HT-29 (cell line): ENCODE results near the gene ABCA2. TPM values are rescaled to one million over a fixed set of nuclear protein-coding genes. Genes with fewer than 3 reads are reported as not detected.

Source experiments
- DNase-seq: peaks from one replicate; pipeline ENCODE4 v3.0.0-alpha.2; 2015; ENCODE audit warnings: low spot score
- total RNA-seq: library from RNA; depleted of rRNA; stranded (reverse); fragments of >200 nt; shearing (Covaris generic); gene quantifications from 2 replicates; pipeline ENCODE4 v1.2.3, GENCODE V29; 2014

ABCA2 gene
- total RNA-seq, 1 experiment from 2014 or later = 99.9 TPM

DNA sequence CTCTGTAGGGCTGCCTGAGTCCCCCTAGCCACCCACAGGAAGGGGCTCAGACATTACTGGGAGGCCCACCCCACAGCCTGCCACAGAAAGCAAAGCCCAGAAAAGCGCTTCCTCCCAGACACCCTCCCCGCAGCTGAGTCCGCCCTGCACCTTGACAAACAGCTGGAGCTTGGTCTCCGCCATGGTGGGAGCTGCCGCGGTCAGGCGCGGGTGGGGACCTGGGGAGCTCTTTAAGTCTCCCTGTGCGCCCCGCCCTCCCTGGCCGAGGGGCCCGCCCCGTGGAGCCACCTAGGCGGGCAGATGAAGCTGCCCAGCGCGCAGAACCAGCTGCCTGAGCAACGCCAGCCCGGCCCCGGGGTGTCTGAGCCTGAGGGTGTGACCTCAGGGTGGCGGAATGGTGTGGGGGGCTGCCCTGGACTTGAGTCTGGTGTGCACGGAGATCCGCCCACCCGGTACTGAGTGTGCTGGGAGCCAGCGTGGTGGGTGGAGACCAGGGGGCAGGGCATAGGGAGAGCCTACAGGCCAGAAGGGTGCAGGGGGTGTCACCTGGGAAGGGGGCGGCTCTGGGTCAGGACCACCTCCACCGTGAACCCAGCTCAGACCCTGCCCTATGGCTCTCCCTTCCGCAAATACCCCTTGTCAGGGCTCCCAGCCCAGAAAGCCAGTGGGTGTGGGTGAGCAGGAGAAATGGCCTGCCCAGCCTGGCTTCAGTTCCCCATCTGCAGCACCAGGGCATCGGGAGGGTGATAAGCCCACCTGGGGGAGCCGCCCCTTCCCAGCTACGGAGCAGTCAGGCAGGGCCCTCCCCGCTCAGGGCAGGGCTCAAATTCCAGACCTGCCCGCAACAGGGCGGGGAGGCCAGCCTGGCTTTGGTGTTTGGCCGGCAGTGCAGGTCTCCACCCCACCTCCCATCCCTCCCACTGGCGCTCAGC lies 31.4 kb downstream of the ABCA2 start, which contains the start of gene CLIC3:
Gene CLIC3 (minus strand): TSS at position 208 of the 932 bp plus-strand sequence. CDS start 25 bp downstream, at position 183.
- DNase-seq = peak; percentile 81

DNA sequence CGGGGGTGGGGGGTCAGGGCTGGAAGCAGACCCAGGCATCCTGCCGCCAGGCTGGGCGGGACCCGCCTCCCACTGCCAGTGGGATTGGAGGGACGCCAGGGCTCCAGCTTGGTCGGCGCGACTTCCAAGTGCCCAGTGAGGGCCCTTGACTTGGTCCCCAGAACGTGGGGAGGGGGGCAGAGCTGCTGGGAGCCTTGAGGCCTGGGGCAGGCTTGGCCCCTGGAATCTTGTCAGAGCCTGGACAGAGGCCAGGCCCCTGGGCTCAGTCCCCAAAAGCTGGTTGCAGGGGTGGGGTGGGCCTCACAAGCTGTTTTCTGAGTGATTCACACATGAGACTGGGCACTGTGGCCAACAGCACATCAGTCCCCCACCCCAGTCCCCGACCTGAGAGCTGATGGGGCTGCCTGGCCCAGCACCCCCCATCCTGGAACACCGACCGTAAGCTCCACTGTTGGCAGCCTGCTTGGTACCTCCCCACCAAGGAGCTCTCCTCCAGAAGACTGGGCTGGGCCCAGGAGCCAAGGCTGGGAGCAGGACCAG lies 32.2 kb downstream of the ABCA2 start:
- DNase-seq = peak; percentile 46

DNA sequence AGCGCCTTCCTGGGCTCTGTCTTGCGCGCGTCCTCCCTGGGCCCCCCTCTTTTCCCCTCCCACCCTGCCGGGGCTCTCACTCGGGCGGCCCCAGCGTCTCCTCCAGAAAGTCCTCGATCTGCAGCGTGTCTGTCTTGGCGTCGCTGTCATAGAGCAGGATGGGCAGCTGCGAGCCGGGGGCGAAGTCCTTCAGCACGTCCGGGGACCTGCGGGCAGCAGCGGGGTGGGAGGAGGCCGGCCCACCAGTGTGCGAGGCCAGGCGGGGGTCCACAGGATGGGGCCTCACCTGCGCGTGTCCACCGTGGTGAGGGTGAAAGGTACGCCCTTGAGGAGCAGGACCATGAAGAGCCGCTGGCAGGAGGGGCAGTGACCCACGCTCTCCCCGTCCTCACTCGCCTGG lies 32.7 kb downstream of the ABCA2 start:
- DNase-seq = no peak

DNA sequence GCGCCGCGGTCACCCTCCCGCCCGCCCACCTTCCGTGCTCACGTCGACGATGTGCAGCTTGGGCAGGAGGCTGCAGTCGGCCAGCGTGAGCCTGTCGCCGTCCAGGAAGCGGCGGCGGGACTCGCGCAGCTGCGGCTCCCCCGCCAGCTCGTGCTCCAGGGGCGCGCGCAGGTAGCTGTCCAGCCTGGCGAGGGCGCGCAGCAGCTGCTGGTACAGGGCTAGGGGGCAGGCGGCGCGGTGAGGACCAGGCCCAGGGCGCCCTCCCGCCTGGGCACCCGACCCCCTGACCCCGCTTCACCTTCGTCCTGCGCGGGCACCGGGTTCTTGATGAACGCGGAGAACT lies 33.2 kb downstream of the ABCA2 start:
- no peak for DNase-seq

DNA sequence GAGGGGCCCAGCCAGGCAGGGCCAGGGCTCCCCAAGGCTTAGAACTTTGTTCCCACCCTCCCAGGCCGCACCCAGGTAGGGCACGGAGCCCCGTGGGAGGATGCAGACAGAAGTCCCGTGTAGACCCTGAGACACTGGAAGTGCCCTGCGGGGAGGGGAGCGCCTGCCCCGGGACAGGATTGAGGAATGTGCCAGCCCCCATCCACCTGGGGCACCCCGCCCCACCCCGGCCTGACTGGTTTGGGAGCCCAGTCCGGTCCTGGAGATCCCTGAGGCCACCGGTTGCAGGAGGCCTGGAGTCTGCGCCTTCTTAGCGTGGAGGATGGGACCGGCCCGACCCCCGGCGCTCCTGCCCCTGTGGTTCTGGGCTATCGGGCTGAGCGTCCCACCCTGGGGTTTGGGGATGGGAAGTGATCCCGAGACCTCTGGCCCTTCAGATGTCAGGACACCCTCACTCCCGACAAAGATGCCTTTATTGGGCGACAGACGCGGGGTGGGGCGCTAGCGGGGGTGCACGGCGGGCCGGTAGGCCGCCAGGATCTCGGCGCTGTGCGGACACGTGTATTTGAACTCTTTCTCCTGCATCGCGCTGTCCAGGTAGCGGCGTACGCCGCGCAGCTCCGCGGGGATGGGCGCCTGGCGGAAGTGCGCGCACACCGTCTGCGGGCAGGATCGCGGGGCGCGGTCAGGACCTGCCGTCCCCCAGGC lies 33.7 kb downstream of the ABCA2 start:
- DNase-seq = no peak

DNA sequence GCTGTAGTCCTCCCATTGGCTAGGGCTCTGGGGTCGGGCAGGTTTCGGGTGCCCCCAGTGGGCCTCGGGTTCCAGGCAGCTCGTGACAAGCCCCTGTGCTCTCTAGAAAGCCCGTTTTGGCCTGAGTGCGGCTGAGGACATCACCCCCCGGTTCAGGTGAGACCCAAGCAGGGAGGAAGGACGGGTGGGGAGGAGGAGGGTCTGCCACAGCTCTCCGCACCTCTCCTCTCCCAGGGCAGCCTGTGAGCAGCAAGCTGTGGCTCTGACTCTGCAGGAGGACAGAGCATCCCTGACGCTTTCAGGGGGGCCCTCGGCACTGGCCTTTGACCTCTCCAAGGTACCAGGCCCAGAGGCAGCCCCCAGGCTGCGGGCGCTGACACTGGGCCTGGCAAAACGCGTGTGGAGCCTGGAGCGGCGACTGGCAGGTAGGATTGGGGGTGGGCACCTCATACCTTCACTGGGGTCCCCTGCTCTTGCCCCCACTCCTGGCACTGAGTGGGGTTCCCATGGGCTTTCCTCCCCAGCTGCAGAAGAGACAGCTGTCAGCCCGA lies 35.1 kb downstream of the ABCA2 start:
- DNase-seq = no peak

DNA sequence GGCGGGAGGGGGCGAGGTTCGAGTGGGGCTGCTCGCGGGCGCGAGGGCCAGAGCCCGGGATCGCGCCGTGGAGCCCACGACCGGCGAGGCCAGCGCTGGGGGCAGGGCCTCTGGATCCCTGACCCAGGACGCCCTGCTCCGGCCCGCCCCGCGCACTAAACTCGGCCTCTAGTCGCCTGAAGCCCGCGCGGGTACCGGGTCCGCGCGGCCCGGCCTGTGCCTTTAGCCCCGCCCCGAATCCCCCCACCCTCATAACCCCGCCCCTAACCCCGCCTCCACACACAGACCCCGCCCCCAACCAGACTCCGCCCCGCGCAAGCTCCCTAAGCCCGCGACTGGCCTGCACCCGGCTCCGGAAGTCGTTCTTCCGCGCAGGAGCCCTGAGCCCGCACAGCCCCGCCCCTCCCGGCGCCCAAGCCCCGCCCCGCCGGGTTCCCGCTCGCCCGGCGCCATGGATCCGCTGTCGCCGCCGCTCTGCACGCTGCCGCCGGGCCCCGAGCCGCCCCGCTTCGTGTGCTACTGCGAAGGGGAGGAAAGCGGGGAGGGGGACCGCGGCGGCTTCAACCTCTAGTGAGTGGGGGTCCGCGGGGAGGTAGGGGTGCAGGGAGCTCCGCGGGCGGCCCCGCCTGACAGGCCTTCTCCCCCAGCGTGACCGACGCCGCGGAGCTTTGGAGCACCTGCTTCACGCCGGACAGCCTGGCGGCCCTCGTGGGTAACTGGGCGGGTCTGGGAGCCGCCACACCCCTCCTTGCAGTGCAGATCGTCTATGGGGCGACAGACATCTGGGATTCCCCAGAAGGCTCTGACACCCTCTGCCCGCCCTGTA lies 35.8 kb downstream of the ABCA2 start, which contains the start of gene PAXX:
Gene PAXX (plus strand): TSS at position 430 of the 826 bp plus-strand sequence. CDS start 22 bp downstream, at position 452.
- peak; percentile 93 for DNase-seq

DNA sequence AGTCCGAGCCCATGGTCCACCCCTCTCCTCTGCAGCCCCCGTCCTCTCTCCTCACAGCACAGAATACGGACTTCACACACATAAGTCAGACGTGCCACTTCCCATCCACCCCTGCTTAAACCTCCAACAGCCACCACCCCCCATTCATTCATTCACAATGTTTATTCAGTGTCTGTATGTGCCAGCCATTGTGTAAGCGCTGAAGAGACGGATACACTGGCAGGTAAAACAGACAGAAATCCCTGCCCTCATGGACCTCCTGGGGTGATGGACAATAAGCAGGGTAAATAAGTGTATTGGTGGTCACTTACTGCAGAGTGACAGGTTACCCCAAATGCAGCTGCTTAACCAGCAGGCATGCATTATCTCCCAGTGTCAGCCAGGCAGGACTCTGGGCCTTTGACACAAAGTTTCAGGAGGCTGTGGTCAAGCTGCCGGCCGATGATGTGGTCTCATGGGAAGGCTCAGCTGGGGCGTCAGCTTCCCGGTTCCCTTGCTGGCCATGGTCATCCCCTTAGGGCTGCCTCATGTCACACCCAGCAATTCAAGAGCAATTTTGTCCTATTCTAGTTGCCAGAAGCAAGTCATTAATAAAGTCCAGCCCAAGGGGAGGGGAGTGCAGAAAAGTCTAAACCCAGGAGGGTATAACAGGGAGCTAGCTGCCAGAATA lies 37.7 kb downstream of the ABCA2 start:
- no peak for DNase-seq

DNA sequence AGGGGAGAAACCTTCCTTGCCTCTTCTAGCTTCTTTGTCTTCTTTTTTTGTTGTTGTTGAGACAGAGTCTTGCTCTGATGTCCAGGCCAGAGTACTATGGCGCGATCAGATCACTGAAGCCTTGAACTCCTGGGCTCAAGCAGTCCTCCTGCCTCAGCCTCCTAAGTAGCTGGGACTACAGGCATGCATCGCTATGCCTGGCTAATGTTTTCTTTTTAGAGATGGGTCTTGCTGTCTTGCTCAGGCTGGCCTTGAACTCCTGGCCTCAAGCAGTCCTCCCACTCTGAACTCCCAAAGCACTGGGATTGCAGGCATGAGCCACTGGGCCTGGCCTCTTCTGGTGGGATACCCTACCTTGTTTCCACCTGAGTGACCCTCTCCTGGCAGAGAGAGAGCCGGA lies 39.2 kb downstream of the ABCA2 start:
- no peak for DNase-seq

DNA sequence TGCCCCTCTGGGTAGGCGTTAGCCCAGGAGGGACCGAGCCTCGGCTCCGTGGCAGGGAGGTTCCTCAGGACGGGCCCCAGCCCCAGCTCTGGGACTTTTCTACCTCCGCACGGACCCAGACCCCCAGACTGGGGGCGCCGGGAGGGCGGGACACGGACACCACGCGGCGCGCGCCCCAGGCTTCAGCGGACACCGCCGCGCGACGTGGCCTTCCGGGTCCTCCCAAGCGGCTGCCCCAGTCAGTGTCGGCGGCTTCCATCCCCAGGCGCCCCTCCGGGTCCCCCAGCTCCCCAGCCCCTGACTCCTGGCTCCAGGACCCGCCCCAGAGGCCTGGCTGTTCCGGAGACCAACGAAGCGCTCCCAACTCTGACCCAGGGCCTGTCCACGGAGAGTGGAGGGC lies 42.2 kb downstream of the ABCA2 start:
- DNase-seq = no peak

DNA sequence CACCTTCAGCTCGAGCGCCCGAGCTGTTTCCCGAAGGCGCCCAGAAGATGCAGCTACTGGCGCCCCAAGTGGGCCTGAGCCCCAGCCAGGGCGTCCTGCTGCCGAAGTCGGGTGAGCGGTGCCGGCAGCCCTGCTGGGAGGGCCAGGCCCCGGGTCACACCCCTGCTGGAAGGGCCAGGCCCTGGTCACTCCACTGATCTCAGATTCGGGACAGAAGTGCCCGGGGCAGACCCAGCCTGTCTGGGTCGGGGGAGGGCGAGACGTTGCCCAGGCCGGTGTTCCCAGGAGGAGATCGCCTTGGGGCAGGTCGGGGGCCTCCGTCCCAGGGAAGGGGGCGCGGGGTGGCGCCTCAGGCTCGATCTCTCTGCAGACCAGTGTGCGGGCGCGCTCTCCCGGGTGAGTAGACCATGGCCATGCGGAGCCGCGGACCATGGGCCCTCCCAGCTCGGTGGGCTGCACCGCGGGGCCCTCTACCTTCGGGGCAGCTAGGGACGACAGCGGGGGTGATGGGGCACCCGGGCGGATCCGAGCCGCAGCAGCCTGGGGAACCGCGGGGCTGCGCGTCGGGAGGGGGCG lies 42.9 kb downstream of the ABCA2 start:
- DNase-seq = no peak

DNA sequence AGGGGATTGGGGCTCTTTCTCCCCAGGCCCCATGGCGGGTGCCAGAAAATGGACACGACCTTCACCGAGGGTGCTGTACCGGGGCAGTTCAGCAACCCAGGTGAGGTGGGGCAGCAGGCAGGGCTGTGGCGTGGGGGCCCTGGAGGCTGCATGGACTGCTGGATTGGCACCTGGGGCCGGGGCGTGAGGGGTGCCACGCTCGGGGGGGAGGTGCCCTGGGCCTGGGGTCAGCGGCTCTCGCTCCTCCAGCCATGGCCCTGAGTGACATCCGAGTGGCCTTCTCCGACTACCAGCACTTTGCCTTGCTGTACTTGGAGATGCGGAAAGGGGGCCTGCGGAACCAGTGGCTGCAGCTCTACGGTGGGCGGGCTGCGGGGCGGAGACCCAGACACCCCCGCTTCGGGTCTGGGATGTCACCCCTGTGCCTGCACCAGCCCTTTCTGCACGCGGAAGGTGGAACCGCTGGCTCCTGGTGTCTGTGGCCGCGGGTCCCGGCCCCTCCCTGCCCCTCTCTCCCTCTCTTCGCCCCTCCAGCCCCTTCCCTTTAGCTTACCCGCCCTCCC lies 43.5 kb downstream of the ABCA2 start:
- no peak for DNase-seq

DNA sequence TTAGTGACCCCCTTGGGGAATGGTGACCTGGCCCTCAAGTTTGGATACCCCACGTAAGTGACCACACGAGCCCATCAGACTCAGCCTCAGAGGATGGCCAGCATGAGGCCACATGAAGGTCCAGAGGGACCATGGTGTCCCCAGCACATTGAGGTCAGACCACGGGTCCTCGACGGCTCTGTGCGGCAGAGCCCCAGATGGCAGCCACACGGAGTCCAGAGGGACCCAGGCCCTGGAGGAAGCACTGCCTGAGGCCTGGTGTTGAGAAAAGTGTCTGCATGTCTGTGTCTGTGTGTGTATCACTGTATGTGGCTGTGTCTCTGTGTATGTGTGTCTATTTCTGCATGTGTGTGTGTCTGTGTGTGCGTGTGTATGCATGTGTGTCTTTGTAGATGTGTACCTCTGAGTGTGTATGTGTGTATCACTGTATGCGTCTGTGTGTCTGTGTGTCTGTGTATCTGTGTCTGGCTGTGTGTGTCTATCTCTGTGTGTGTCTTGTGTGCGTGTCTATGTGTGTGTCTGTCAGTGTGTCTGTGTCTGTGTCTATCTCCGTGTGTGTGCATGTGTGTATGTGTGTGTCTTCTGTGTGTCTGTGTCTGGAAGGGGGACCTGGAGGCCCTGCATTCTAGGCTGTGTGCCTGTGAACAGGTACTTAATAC lies 44.3 kb downstream of the ABCA2 start:
- no peak for DNase-seq

DNA sequence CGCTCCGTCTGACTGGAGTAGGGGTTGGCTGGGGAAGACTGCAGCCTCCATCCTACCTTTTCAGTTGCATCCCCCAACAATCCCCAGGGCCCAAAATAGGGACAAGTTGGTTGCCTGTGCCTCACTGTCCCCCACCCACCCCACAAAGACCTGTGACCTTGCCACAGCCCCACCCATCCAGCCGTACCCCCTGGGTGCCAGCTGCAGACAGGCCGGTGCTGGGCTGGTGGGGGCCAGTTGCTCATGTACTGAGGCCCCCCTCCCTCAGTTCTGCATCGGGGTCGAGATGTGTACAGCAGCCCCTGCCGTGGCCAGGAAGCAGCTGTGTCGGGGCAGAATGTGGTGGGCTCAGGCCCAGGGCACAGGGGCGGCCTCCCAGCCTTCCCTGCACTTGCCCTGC lies 44.9 kb downstream of the ABCA2 start:
- DNase-seq = no peak

DNA sequence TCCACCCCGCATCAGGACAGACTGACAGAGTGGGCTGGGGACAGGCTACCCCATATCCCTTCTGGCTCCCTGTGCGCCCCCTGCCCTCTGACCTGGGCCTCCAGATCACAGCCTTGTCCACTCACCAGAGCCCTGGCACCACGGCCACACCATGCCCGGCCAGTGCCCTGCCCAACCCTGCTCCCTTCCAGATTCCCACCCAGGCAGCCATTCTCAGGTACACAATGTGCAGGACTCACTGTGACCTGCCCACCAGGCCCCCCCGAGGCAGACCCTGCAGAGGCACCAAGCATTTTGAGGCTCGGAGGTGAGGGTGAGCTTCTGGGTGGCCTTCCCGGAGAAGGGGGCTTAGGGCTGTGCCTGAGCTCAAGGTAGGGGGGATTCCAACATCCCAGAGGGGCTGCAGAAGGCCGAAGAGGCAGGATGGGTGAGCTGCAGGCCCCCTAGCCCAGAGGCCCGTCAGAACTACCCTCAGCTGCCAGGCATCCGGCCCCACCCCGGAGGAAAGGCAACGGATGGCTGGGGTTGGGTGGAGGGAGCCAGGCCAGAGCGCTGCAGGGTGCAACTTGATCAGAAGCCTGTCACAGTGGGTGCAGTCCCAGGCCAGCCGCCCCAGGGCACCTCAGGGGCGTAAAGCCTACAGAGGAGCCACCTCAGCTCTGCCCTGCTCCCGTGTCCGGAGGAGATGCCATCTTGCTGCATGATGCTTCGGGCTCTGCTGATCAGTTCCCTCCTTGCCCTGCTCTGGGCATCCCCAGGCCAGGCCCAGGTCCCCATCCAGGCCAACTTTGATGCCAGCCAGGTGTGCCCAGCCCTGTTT lies 45.6 kb downstream of the ABCA2 start, which contains the start of gene LCNL1:
Gene LCNL1 (plus strand): TSS at position 762 of the 820 bp plus-strand sequence. CDS start 594 bp downstream, outside the sequence.
- no peak for DNase-seq

DNA sequence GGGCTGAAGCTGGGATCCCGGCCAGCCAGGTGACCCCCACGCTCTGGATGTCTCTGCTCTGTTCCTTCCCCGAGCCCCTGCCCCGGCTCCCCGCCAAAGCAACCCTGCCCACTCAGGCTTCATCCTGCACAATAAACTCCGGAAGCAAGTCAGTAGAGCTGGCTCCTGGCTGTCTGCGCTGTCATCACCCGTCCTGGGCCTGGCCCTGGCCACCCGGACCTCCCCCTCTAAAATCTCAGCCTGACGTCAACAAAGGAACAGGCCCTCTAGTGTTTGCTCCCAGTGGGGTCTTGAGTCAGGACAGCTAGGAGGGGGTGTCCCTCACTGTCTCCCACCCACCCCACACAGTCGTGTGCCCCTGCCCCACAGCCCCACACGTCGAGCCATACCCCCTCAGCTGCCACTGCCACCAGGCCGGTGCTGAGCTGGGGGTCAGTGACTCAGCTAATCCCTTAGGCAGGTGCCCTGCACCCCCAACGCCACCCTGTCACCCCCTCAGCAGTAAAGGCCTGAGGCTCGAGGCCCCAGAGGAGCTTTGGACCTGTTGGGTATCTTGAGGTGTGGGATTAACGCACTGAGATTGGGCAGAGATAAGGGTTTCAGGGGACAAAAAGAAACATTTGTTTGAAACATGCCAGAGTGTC lies 46.3 kb downstream of the ABCA2 start:
- DNase-seq = no peak

DNA sequence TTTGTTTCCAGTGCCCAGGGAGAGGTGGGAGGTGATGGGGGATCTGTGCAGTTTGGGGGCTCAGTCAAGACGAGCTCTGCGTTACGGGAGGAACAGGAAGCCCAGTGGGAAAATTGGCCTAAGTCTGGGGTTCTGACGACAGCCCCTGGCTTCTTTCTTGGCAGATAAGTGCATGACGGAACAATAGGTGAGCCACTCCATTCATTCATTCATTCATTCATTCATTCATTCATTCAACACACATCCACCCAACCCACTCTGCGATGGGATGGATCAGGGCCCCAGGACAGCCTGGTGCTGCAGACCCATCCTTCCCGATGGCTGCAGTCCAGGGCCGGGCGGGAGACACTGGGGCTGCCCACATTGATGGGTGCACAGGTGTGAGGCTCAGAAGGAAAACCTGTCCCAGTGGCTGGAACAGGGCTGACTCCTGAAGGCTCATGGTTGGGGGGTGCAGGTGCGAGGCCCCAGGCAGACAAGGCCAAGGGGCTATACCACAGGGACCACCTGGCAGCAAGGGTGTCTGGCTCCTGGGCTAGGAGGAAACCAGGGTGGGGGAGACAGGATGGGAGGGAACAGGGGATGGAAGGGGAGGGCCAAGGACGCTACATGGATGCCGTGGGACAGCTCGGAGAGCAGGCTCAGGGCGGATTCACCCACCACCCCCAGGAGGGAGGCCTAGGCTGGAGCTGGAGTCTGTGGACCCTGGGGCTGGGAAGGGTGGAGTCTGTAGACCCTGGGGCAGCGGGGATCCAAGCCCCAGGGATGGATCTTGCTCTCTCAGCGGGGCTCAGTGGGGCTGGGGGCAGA lies 47.2 kb downstream of the ABCA2 start:
- DNase-seq = no peak
